AG09309 (cell line): ENCODE measurements around the gene ZNF438.
"Not testable (repeated sequence)": the region's sequence is repeated elsewhere in the genome, so short reads cannot be mapped to it uniquely, and the experiment has no call there.

Source experiments
- DNase-seq: peaks from one replicate; pipeline ENCODE4 v3.0.0-alpha.2; 2010; ENCODE audit warnings: low read depth
- H3K4me3 ChIP-seq: 2 replicates; pipeline ENCODE4 v1.5.1; 2011; ENCODE audit warnings: mild to moderate bottlenecking, low read depth, low read length, moderate library complexity; ENCODE audit not compliant: control insufficient read depth
- CTCF ChIP-seq: IDR thresholded peaks from 2 replicates; pipeline ENCODE4 v1.5.1; 2011; ENCODE audit warnings: mild to moderate bottlenecking, low read depth, low read length, inconsistent platforms; ENCODE audit not compliant: insufficient read depth, control insufficient read depth; ENCODE audit errors: missing control alignments

Gene ZNF438

GRCh38 chr10:30917067-30917466 is 114.6 kb downstream of the ZNF438 start:
- no peak for TF ChIP-seq CTCF
- H3K4me3 ChIP-seq = no peak overlapping the region
- no peak for DNase-seq

GRCh38 chr10:30915146-30915545 is 116.5 kb downstream of the ZNF438 start:
- DNase-seq = peak; percentile 4
- TF ChIP-seq CTCF = no peak
- no peak overlapping the region for H3K4me3 ChIP-seq

GRCh38 chr10:30911303-30911863 is 120.3 kb downstream of the ZNF438 start:
- DNase-seq = no peak
- TF ChIP-seq CTCF = no peak
- H3K4me3 ChIP-seq = no peak overlapping the region

- no peak for TF ChIP-seq CTCF
- H3K4me3 ChIP-seq = no peak overlapping the region
- DNase-seq = no peak
These were observed 128.1 kb downstream of the ZNF438 start for GRCh38 chr10:30903397-30904138.

GRCh38 chr10:30902621-30903396 is 128.9 kb downstream of the ZNF438 start:
- TF ChIP-seq CTCF = no peak
- no peak for DNase-seq
- H3K4me3 ChIP-seq = no peak overlapping the region

- not testable (repeated sequence) for DNase-seq, H3K4me3 ChIP-seq
These were observed 130.2 kb downstream of the ZNF438 start for GRCh38 chr10:30901487-30901886.

GRCh38 chr10:30898964-30899363 is 132.7 kb downstream of the ZNF438 start:
- H3K4me3 ChIP-seq = no peak overlapping the region
- no peak for DNase-seq
- TF ChIP-seq CTCF = no peak
